HEK293 (cell line): ENCODE measurements around the gene L2HGDH.

Experiments
- CTCF ChIA-PET: fragments of 350-600 bp; formaldehyde crosslinking; extraction: SDS; loops from one replicate; lab custom pipeline; 2021; ENCODE audit warnings: antibody characterized with exemption; lab: Yijun Ruan, JAX
- POLR2A ChIA-PET: fragments of 300-600 bp; formaldehyde crosslinking; extraction: SDS; loops from one replicate; lab custom pipeline; 2020; ENCODE audit warnings: antibody characterized with exemption, inconsistent platforms; lab: Yijun Ruan, JAX
- H3K27ac ChIP-seq: fragments of 200-500 bp; sonication (Bioruptor generic); 2 replicates; pipeline ENCODE4 v1.5.1; 2014; ENCODE audit warnings: low read depth, low read length, control low read depth, inconsistent platforms; ENCODE audit errors: extremely low read depth
- H3K36me3 ChIP-seq, 2 experiments: fragments of 200-500 bp in 1 of 2; sonication (Bioruptor generic) in 1 of 2; 1 replicate in 1 of 2; 2 replicates in 1 of 2; pipeline ENCODE4 v1.5.1; 2014 to 2017; ENCODE audit warnings: inconsistent platforms in 2 of 2, low read length in 2 of 2; ENCODE audit not compliant: control insufficient read depth in 2 of 2, insufficient read depth in 1 of 2
- H3K4me1 ChIP-seq: fragments of 200-500 bp; sonication (Bioruptor generic); 2 replicates; pipeline ENCODE4 v1.5.1; 2014; ENCODE audit warnings: mild to moderate bottlenecking, low read length, inconsistent platforms; ENCODE audit not compliant: control insufficient read depth, insufficient read depth
- H3K4me3 ChIP-seq: 2 replicates; pipeline ENCODE4 v1.5.1; 2011; ENCODE audit warnings: low read depth, mild to moderate bottlenecking, control low read depth, low read length, moderate library complexity
- H3K9me3 ChIP-seq: fragments of 200-500 bp; sonication (Bioruptor generic); 2 replicates; pipeline ENCODE4 v1.5.1; 2014; ENCODE audit warnings: low read depth, low read length, inconsistent platforms; ENCODE audit not compliant: control insufficient read depth, insufficient read depth
- ATF2 ChIP-seq: fragments of 450-650 bp; formaldehyde crosslinking; IDR thresholded peaks from 2 replicates; pipeline ENCODE4 v1.5.1; 2016; ENCODE audit warnings: missing biosample characterization, missing genetic modification characterization, low read depth
- CTCF ChIP-seq: fragments of 450-650 bp; formaldehyde crosslinking; IDR thresholded peaks from 2 replicates; pipeline ENCODE4 v1.5.1; 2016; ENCODE audit warnings: missing biosample characterization, missing genetic modification characterization
- EGR2 ChIP-seq: fragments of 450-650 bp; formaldehyde crosslinking; IDR thresholded peaks from 2 replicates; pipeline ENCODE4 v1.5.1; 2016; ENCODE audit warnings: low read depth, missing biosample characterization, missing genetic modification characterization
- PBX3 ChIP-seq: sonication (generic); formaldehyde crosslinking; IDR thresholded peaks from 2 replicates; pipeline ENCODE4 v1.8.1; 2022; ENCODE audit warnings: mild to moderate bottlenecking, moderate library complexity, missing genetic modification reagents
- TRIM28 ChIP-seq: IDR thresholded peaks from 2 replicates; pipeline ENCODE4 v1.6.1; 2011; ENCODE audit warnings: low read length, control low read depth, borderline replicate concordance
- ZBTB1 ChIP-seq: fragments of 450-650 bp; formaldehyde crosslinking; IDR thresholded peaks from 2 replicates; pipeline ENCODE4 v1.5.1; 2016; ENCODE audit warnings: missing biosample characterization, missing genetic modification characterization
- ZBTB11 ChIP-seq: fragments of 450-650 bp; formaldehyde crosslinking; conservative IDR thresholded peaks from 2 replicates; pipeline ENCODE4 v1.5.1; 2016; ENCODE audit warnings: low read depth, missing biosample characterization, missing genetic modification characterization
- ZIC2 ChIP-seq: fragments of 450-650 bp; formaldehyde crosslinking; IDR thresholded peaks from 2 replicates; pipeline ENCODE4 v1.5.1; 2016; ENCODE audit warnings: missing biosample characterization, missing genetic modification characterization
- ZNF138 ChIP-seq: fragments of 450-650 bp; formaldehyde crosslinking; IDR thresholded peaks from 2 replicates; pipeline ENCODE4 v1.5.1; 2016; ENCODE audit warnings: missing biosample characterization, missing genetic modification characterization, borderline replicate concordance
- ZNF148 ChIP-seq: fragments of 450-650 bp; formaldehyde crosslinking; IDR thresholded peaks from 2 replicates; pipeline ENCODE4 v1.5.0; 2017; ENCODE audit warnings: missing biosample characterization, missing genetic modification characterization, borderline replicate concordance
- ZNF18 ChIP-seq: fragments of 450-650 bp; formaldehyde crosslinking; IDR thresholded peaks from 2 replicates; pipeline ENCODE4 v1.5.1; 2016; ENCODE audit warnings: missing biosample characterization, missing genetic modification characterization
- ZNF274 ChIP-seq, 2 experiments: fragments of 200-500 bp in 1 of 2; fragments of 450-650 bp in 1 of 2; sonication (Bioruptor generic) in 1 of 2; formaldehyde crosslinking in 1 of 2; IDR thresholded peaks; 2 replicates each; pipeline versions ENCODE4 v1.5.1 to v1.6.1; 2014 to 2016; ENCODE audit warnings: borderline replicate concordance in 1 of 2, inconsistent platforms in 1 of 2, low read length in 1 of 2, missing biosample characterization in 1 of 2, missing genetic modification characterization in 1 of 2
- ZNF366 ChIP-seq: fragments of 450-650 bp; formaldehyde crosslinking; conservative IDR thresholded peaks from 2 replicates; pipeline ENCODE4 v1.5.1; 2016; ENCODE audit warnings: missing biosample characterization, missing genetic modification characterization
- ZNF473 ChIP-seq: fragments of 450-650 bp; formaldehyde crosslinking; IDR thresholded peaks from 2 replicates; pipeline ENCODE4 v1.5.1; 2017; ENCODE audit warnings: missing biosample characterization, missing genetic modification characterization
- ZNF529 ChIP-seq: fragments of 450-650 bp; formaldehyde crosslinking; IDR thresholded peaks from 2 replicates; pipeline ENCODE4 v1.5.1; 2017; ENCODE audit warnings: missing genetic modification characterization, missing biosample characterization; ENCODE audit not compliant: insufficient replicate concordance
- ZNF623 ChIP-seq: fragments of 450-650 bp; formaldehyde crosslinking; IDR thresholded peaks from 2 replicates; pipeline ENCODE4 v1.5.1; 2016; ENCODE audit warnings: missing biosample characterization, missing genetic modification characterization
- ZNF629 ChIP-seq: fragments of 450-650 bp; formaldehyde crosslinking; IDR thresholded peaks from 2 replicates; pipeline ENCODE4 v1.5.1; 2017; ENCODE audit warnings: missing biosample characterization, missing genetic modification characterization

Gene L2HGDH

GRCh38 chr14:50265029-50265428, 47.0 kb downstream of the L2HGDH start (continued):
- no peak for TF ChIP-seq ZNF623
- no peak for TF ChIP-seq TRIM28
- no peak for TF ChIP-seq EGR2 (tag by site-specific recombination)
- TF ChIP-seq ZNF18 (tag by site-specific recombination): no peak
- no peak for TF ChIP-seq ATF2 (tag by site-specific recombination)
- no peak for TF ChIP-seq CTCF (tag by site-specific recombination)
- TF ChIP-seq ZNF629: no peak
- TF ChIP-seq ZBTB1: no peak

- Histone ChIP-seq H3K4me1 (0 out of 2 replicates have a peak, but pooled peaks cover 4% of the 10 kb centered on the region), H3K27ac (no peak overlapping the region), H3K9me3 (no peaks in the 10 kb centered on the region), H3K4me3 (no peak overlapping the region), H3K36me3 (peaks cover 14% of the 10 kb centered on the region in 2 experiments)
- ChIA-PET CTCF (interaction anchor here (0.7 kb wide), 1 partner anchor 86 kb away, joined by 3 read pairs; no protein-coding TSS in a partner anchor), POLR2A (interaction anchor here (0.6 kb wide), 1 partner anchor 37 kb away, joined by 4 read pairs; no protein-coding TSS in a partner anchor)
- TF ChIP-seq ZNF366 (tag by site-specific recombination) (no peak), ZNF473 (tag by site-specific recombination) (no peak), ZNF529 (no peak), ZIC2 (tag by site-specific recombination) (no peak), ZBTB11 (tag by site-specific recombination) (no peak), ZNF274 (IDR thresholded peaks at IDR 0.05; ENCODE audit: low read length) (no peak), ZNF274 (tag by site-specific recombination; IDR thresholded peaks at IDR 0.05; ENCODE audit: borderline replicate concordance) (no peak), ZNF148 (tag by site-specific recombination) (no peak), ZNF138 (tag by site-specific recombination) (no peak), PBX3 (CRISPR knock-in tag) (no peak)
Observed at GRCh38 chr14:50263321-50263720, 48.7 kb downstream of the L2HGDH start.
